HepG2 (cell line): ENCODE data around the gene SERPINF2. TPM values are rescaled to one million over a fixed set of nuclear protein-coding genes. Genes with fewer than 3 reads are reported as not detected.

Experiments
- CBX1 ChIP-seq: IDR thresholded peaks from one replicate; pipeline ENCODE4 v1.6.1; 2016; ENCODE audit warnings: antibody characterized with exemption, low read depth
- ETS1 ChIP-seq: sonication (generic); formaldehyde crosslinking; IDR thresholded peaks from 2 replicates; pipeline ENCODE4 v1.4.0; 2020; ENCODE audit warnings: missing genetic modification reagents
- KDM3A ChIP-seq: IDR thresholded peaks from 2 replicates; pipeline ENCODE4 v1.6.1; 2018; ENCODE audit warnings: low read depth, missing compliant biosample characterization
- NR3C1 ChIP-seq: sonication (generic); formaldehyde crosslinking; IDR thresholded peaks from 2 replicates; pipeline ENCODE4 v1.4.0; 2020; ENCODE audit warnings: missing genetic modification reagents
- RCOR2 ChIP-seq: IDR thresholded peaks from 2 replicates; pipeline ENCODE4 v1.6.1; 2016; ENCODE audit warnings: missing biosample characterization, missing genetic modification reagents
- SMAD3 ChIP-seq: sonication (generic); formaldehyde crosslinking; IDR thresholded peaks from 2 replicates; pipeline ENCODE4 v1.4.0; 2020; ENCODE audit warnings: missing genetic modification reagents
- TFE3 ChIP-seq: IDR thresholded peaks from 2 replicates; pipeline ENCODE4 v1.6.1; 2016
- U2AF1 ChIP-seq: fragments of 200-400 bp; formaldehyde crosslinking; optimal IDR thresholded peaks from 2 replicates; pipeline ENCODE3; 2017; ENCODE audit warnings: mild to moderate bottlenecking, low read depth, low read length
- ZBTB4 ChIP-seq: sonication (generic); formaldehyde crosslinking; IDR thresholded peaks from 2 replicates; pipeline ENCODE4 v1.4.0; 2020; ENCODE audit warnings: missing genetic modification reagents, mild to moderate bottlenecking, borderline replicate concordance
- ZNF318 ChIP-seq: sonication (generic); formaldehyde crosslinking; IDR thresholded peaks from 2 replicates; pipeline ENCODE4 v1.4.0; 2020; ENCODE audit warnings: mild to moderate bottlenecking, missing genetic modification reagents
- ZNF569 ChIP-seq: sonication (generic); formaldehyde crosslinking; IDR thresholded peaks from 2 replicates; pipeline ENCODE4 v1.5.0; 2020; ENCODE audit warnings: mild to moderate bottlenecking, missing genetic modification reagents, moderate library complexity, borderline replicate concordance
- ZNF589 ChIP-seq: sonication (generic); formaldehyde crosslinking; conservative IDR thresholded peaks from 2 replicates; pipeline ENCODE4 v1.8.0; 2022; ENCODE audit warnings: mild to moderate bottlenecking, moderate library complexity, missing genetic modification reagents
- ZNF703 ChIP-seq: sonication (generic); formaldehyde crosslinking; IDR thresholded peaks from 2 replicates; pipeline ENCODE4 v1.5.1; 2020; ENCODE audit warnings: missing genetic modification reagents, mild to moderate bottlenecking, moderate library complexity, borderline replicate concordance
- ZNF720 ChIP-seq: sonication (generic); formaldehyde crosslinking; IDR thresholded peaks from 2 replicates; pipeline ENCODE4 v1.4.0; 2020; ENCODE audit warnings: missing genetic modification reagents
- ZNF724P ChIP-seq: sonication (generic); formaldehyde crosslinking; IDR thresholded peaks from 2 replicates; pipeline ENCODE4 v1.8.0; 2022; ENCODE audit warnings: missing genetic modification reagents, borderline replicate concordance
- polyA plus RNA-seq, 8 experiments: library from polyadenylated mRNA; depleted of rRNA in 3 of 8; stranded (reverse) in 7 of 8; unstranded in 1 of 8; fragments of >200 nt; fragmentation: Illumina TruSeq in 4 of 8; extraction: Trizol in 4 of 8; gene quantifications; 2 replicates each; pipeline versions ENCODE4 v1.2.1 to v1.2.3, GENCODE V29; 2011 to 2016; ENCODE audit warnings: low read depth in 4 of 8, missing spikeins in 1 of 8, mixed read lengths in 1 of 8; ENCODE audit not compliant: insufficient read depth in 1 of 8
- total RNA-seq, 5 experiments: library from RNA; depleted of rRNA; stranded (reverse); fragments of >200 nt; fragmentation: Illumina TruSeq; extraction: Trizol; gene quantifications; 2 replicates each; pipeline ENCODE4 v1.2.3, GENCODE V29; 2016; ENCODE audit warnings: low read depth in 1 of 5

SERPINF2 gene
- total and polyA plus RNA-seq, 2 of the 13 experiments (the other 11 are each of a cell fraction or from before 2014, with no cell fraction given), result 309 to 548 TPM

- TF ChIP-seq ZNF318 (CRISPR knock-in tag) (no peak), RCOR2 (CRISPR knock-in tag) (no peak), TFE3 (CRISPR knock-in tag) (no peak), ZBTB4 (no peak), NR3C1 (CRISPR knock-in tag) (no peak), ZNF569 (CRISPR knock-in tag) (no peak), U2AF1 (peak; percentile 46), ZNF724P (CRISPR knock-in tag) (no peak), ZNF589 (no peak), SMAD3 (CRISPR knock-in tag) (no peak), ETS1 (CRISPR knock-in tag) (no peak), KDM3A (CRISPR knock-in tag) (no peak), ZNF703 (no peak), CBX1 (no peak), ZNF720 (no peak)
Measured at GRCh38 chr17:1716912-1717695, 25.6 kb upstream of the SERPINF2 start (continued).
